ENCODE data around the gene SENP5. TPM values are rescaled to one million over a fixed set of nuclear protein-coding genes. Genes with fewer than 3 reads are reported as not detected.

SENP5 gene
- total and polyA plus RNA-seq, 9 of the 15 experiments (the other 6 are each of a cell fraction or from before 2014, with no cell fraction given), result 18.3 to 59.7 (median 35.8) TPM

DNA sequence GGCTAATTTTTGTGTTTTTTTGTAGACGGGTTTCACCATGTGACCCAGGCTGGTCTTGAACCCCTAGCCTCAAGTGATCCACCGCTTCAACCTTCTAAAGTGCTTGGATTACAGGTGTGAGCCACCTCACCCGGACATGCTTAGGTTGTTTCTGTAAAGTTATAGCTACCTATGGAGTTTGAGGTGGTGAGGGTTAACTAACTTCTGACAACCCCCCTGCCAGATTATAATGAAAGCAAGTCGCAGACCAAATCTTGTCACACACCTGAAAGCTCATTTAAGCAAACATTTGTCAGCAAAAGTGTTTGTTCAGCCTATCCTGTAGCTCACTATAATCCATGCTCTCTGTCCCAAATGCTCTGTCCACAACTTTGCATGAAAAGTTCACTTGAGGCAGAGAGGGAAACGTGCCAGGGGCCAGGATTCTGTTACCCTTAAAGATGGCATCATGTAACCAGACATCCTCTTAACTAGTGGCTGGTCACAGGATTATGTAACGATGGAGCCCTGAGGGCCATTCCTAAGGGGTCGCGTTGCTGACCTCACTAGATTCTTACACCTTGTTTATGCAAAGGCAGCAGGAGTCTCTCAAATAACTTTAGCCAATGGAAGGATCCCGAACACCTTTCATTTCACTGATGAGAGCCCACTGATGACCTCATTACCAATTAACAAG lies 24.1 kb upstream of the SENP5 start (continued):
- TF ChIP-seq HNRNPUL1 (IDR thresholded peaks at IDR 0.05; ENCODE audit: low read length) (no peak), EHMT2 (IDR thresholded peaks at IDR 0.05) (no peak), MBD1 (CRISPR knock-in tag; IDR thresholded peaks at IDR 0.05) (no peak), ZNF830 (CRISPR knock-in tag; IDR thresholded peaks at IDR 0.05) (no peak), CEBPB (tag; IDR thresholded peaks at IDR 0.05) (no peak), SNRNP70 (optimal IDR thresholded peaks at IDR 0.05; ENCODE audit: low read depth, low read length) (no peak), ZNF551 (CRISPR knock-in tag; IDR thresholded peaks at IDR 0.05) (no peak), SMAD2 (IDR thresholded peaks at IDR 0.05; ENCODE audit: low read depth, low read length) (no peak), ZNF696 (CRISPR knock-in tag; conservative IDR thresholded peaks at IDR 0.05) (no peak), TAF1 (IDR thresholded peaks at IDR 0.05; ENCODE audit: control insufficient read depth, extremely low read depth, insufficient read depth, low read length, severe bottlenecking) (no peak), JUND (IDR thresholded peaks at IDR 0.05; ENCODE audit: borderline replicate concordance, low read depth, low read length) (no peak), JUND (tag; IDR thresholded peaks at IDR 0.05; ENCODE audit: borderline replicate concordance, low read depth, low read length) (0 out of 3 replicates have a peak, but pooled peaks have one; percentile 38), TCF3 (CRISPR knock-in tag; IDR thresholded peaks at IDR 0.05) (no peak), SAFB (IDR thresholded peaks at IDR 0.05; ENCODE audit: borderline replicate concordance, low read depth, low read length) (no peak), ETV5 (CRISPR knock-in tag; IDR thresholded peaks at IDR 0.05; ENCODE audit: low read depth) (0 out of 2 replicates have a peak, but pooled peaks have one; percentile 44), STAT6 (CRISPR knock-in tag; IDR thresholded peaks at IDR 0.05) (no peak), TEAD4 (IDR thresholded peaks at IDR 0.05; ENCODE audit: low read length) (no peak), TEAD4 (CRISPR knock-in tag; IDR thresholded peaks at IDR 0.05; ENCODE audit: borderline replicate concordance) (no peak), RFX5 (IDR thresholded peaks at IDR 0.05; ENCODE audit: low read depth, low read length) (no peak), MAFK (IDR thresholded peaks at IDR 0.05; ENCODE audit: low read length) (no peak), HEY1 (CRISPR knock-in tag; IDR thresholded peaks at IDR 0.05; ENCODE audit: borderline replicate concordance) (no peak), NR2C1 (IDR thresholded peaks at IDR 0.05) (no peak), NR2C1 (tag; IDR thresholded peaks at IDR 0.05) (0 out of 2 replicates have a peak, but pooled peaks have one; percentile 10), NFIC (IDR thresholded peaks at IDR 0.05) (no peak)
- TF ChIP-seq, protein P1, sequence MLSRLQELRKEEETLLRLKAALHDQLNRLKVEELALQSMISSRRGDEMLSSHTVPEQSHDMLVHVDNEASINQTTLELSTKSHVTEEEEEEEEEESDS (CRISPR knock-in tag; IDR thresholded peaks at IDR 0.05), result no peak
- TF ChIP-seq, protein P2, sequence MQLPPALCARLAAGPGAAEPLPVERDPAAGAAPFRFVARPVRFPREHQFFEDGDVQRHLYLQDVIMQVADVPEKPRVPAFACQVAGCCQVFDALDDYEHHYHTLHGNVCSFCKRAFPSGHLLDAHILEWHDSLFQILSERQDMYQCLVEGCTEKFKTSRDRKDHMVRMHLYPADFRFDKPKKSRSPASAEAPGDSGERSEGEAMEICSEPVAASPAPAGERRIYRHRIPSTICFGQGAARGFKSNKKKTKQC (CRISPR knock-in tag; IDR thresholded peaks at IDR 0.05), result no peak

All from K562 (cell line).